GM18868 (cell line): ENCODE data around the gene MILR1.
"Not testable (repeated sequence)": the region's sequence is repeated elsewhere in the genome, so short reads cannot be mapped to it uniquely, and the experiment has no call there.

Source experiments
- ATAC-seq: cut with Tn5 transposase; IDR thresholded peaks from one replicate; pipeline ENCODE4 v1.9.1; 2021; ENCODE audit warnings: mild to moderate bottlenecking, moderate library complexity; ENCODE audit not compliant: unreplicated experiment

The MILR1 gene

DNA sequence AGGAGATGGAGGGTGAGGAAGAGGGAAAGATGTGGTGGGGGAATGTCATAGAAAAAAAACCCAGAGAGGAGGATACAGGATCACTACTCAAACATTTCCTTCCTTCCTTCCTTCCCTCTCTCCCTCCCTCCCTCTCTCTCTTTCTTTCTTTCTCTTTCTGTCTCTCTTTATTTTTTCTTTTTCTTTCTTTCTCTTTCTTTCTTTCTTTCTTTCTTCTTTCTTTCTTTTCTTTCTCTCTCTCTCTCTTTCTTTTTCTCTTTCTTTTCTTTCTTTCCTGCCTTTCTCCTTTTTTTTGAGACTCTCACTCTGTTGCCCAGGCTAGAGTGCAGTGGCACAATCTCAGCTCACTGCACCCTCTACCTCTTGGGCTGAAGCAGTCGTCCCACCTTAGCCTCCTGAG, 17.9 kb downstream of the MILR1 start:
- not testable (repeated sequence) for ATAC-seq

GRCh38 chr17:64470625-64471024, 21.7 kb downstream of the MILR1 start:
- no peak for ATAC-seq

DNA sequence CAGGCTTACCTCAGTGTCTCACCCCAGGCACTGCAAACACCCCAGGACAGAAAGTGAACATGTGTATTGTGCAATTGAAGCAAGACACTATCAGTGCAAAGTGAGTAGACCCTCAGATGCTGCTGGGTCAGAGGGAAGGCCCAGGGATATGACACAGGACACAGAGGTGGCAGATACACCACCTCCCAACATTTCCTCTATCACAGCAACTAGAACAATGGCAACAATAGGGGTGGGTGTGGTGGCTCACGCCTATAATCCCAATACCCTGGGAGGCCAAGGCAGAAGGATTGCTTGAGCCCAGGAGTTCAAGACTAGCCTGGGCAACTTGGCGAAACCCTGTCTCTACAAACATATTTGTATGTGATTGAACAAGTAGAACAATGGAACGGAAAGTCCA, 22.5 kb downstream of the MILR1 start:
- no peak for ATAC-seq

GRCh38 chr17:64472564-64472963, 23.6 kb downstream of the MILR1 start:
- no peak for ATAC-seq

- no peak for ATAC-seq
Measured at GRCh38 chr17:64477849-64478248, 28.9 kb downstream of the MILR1 start.

DNA sequence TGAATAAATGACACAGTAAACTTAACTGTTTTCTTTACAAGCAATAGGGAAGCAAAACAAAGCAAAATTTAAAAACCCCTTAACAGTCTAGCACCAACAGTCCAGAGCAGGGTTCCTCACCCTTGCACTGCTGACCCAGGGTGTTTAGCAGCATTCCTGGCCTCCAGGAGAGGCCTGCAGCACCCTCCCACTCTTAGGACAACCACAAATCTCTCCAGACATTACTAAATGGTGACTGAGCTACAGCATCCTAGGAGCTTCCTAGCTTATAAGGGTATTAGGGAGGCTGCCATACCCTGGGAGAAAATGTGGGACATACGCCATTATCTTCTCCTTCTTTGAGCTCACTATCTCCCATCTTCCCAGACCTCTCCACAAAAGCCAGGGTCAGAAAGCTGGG, 32.0 kb downstream of the MILR1 start:
- ATAC-seq = no peak

- no peak for ATAC-seq
Measured at GRCh38 chr17:64484380-64484779, 35.5 kb downstream of the MILR1 start.

GRCh38 chr17:64488301-64488700, 39.4 kb downstream of the MILR1 start:
- ATAC-seq = no peak

- no peak for ATAC-seq
Measured at GRCh38 chr17:64491034-64491860, 42.3 kb downstream of the MILR1 start.

DNA sequence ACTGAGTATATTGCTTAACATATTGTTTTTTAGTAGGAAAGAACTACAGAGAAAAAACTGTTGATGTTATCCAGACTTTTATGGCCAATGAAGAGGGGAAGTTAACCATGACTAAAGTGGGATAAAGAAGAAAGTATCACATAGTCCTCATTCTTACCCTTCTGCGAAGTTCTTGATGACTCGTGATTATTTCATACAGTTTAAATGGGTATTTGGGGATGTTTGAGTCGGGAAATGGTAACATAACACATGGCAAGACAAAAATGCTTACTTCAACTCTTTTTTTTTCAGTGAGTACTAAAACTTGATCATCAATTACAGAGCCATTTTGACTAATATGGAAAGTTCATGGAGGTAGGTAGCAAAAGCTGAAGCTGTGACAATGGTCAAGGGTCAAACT, 43.1 kb downstream of the MILR1 start:
- no peak for ATAC-seq

DNA sequence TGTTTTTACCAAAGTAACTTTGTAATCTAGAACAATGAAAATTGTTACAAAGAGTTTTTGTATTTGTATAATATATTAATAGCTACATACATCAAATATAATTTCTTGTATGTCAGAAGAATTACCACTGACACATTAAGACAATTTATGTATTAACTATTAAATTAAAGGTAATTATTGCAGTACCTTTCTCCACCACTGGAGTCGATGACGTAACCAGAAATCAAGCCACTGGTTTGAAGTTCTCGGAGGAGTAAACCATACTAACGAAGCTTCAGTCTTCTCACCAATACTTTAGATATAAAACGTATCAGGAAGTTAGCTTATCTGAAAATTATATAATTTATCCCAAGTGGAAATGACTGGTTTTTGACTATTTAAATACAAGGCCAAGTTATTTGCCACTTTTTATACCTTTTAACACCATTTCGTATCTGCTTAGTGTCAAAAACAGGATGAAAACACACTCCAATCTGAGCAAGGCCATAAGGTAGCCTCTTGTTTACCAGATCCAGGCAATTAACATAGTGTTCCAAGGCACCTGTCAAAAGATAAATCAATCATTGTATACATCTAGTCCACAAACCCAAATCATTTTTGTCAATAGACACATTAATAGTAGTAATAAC, 43.7 kb downstream of the MILR1 start:
- ATAC-seq = no peak

- no peak for ATAC-seq
Measured at GRCh38 chr17:64494121-64494520, 45.2 kb downstream of the MILR1 start.

- not testable (repeated sequence) for ATAC-seq
Measured at GRCh38 chr17:64495300-64495699, 46.4 kb downstream of the MILR1 start.

GRCh38 chr17:64496348-64496785, 47.5 kb downstream of the MILR1 start:
- ATAC-seq = no peak

DNA sequence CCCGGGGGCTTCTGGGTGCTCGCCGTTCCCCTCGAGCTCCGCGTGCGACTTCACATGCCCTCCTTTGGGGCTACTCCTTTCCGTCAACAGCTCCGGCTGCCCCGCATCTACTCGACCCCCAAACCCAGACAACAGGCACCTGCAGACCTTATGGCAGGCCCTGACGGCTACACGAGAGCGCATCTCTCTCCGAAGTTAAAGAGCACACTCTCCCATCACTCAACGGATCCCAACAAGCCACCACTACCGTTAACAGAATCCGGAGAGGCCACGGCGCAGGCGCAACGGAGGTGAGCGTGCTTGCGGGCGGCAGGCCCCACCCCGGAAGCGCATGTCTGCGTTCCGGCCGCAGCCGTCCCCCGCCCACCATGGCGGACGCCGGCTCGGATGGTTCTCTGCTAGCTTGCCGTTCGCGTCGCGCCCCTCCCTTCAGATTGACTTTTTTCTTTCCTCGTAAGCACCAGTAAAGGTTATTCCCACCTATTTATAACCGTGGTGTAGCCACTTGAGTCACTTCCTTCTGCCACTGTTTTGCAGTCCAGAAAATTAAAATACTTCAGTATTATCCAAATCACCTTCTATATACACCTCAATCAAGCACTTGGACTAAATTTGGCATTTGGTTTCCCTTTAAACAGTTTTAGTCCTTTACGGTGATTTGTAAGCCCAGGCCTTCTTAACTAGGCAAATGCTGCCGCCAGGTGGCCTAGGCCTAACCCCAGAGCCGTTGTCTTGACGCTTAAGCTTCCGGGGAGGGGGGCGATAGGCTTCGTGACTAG, 48.1 kb downstream of the MILR1 start, which contains the start of gene POLG2:
TSS of gene POLG2 (minus strand) at position 269 of the 779 bp plus-strand sequence. CDS start at position 183, 86 bp downstream.
- peak; percentile 88 for ATAC-seq

DNA sequence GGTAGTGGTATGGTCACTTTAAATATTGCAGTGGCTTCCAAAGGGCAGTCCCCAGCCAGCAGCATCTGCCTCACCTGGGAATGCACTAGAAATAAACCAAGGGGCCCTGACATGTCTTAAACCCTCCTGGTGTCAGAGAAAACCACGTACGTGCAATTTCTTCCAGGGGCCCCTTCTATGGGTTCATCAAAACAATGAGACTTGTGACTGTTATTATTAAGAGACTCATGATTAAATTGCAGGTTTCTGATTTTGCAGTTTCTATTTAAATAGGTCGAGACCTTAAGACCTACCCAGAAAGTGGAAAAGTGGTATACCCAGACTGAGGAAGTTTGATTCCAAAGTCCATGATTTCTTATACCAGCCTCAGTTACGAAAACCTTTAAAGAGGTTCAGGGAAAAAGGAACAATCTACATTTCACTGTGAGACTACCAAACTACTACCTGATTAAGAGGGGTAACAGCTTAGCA, 48.7 kb downstream of the MILR1 start:
- no peak for ATAC-seq

DNA sequence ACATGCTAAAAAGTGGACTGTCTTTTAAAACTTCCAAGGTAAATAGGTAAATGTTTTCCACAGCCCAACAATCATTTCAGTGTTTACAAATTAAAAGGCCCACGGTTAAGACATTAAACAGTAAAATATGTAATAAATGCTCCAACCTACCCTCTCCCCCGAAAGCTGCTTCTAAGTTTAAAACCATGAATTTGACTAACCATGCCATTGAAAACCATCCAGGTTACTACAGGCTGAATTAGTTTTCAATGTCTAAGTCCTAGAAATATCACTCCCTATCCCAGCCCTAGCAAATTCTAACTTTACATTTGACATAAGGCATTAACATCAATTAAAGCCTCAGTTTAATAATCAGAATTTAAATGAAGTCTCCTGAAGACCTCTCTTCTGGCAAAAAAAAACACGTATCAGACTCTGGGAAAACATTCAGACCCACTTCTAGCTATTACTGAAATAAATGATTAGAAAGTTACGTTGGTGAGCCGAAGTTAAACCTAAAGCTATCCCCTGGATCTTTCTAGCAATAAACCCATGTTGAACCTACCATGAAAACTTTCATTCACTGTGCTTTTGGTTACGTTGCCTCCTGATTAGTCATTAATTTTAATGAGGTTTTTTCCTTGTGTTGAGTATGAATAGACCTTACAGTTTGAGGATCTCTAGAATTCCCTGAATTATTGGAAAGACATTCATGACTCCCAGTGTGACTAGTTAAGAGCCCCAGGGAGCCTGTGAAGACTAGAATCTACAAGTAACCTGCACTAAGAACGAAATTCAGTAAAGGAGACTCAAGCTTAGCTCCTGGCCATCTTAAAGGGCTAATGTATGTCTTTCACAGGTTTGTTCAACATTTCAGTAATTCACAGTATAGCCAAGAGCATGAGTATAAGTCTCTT, 49.6 kb downstream of the MILR1 start:
- ATAC-seq = no peak

DNA sequence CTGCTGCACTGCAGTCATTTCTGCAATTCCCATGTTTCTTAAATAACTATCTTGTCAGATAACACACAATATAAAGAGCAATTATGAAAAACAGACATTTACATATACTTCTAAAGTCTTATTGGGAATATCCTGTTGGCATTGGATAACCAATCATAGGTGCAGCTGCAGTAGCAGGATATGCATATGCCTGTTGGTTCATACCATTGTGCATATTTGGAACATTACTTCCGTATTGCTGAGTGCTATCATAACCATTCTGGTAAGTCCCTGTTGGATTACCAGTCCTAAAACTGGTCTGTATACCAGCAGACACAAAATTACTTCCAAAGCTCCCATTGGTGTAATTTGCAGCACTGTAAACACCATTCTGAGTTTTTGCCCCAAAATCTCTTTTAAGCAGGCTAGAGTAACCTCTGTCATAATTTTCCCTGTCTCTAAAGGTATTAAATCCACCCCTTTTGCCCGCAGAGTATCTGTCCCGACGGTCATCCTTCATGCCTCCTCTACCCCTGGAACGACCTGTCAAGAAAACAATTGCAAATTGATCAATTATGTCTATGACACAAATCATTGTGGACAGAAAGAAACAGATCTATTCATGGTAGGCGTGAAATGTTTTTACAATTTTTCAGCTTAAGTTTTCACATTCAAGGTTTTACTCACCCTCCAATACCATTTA, 51.0 kb downstream of the MILR1 start:
- ATAC-seq = no peak

GRCh38 chr17:64500487-64500859, 51.6 kb downstream of the MILR1 start:
- ATAC-seq = no peak
